Stimulated activated CD4-positive, alpha-beta T cell treated with anti-CD3 and anti-CD28 coated beads, Interleukin-2, amount 100 ng/mL, for 24 hours (primary cell): ENCODE data around the gene RERE.
"Not testable (repeated sequence)": the region's sequence is repeated elsewhere in the genome, so short reads cannot be mapped to it uniquely, and the experiment has no call there.

ENCODE experiments used
- DNase-seq, 2 donors: peaks; one replicate each; pipeline ENCODE4 v3.0.0-alpha.2; 2020

RERE gene

GRCh38 chr1:8796812-8797211, 20.6 kb downstream of the RERE start:
- DNase-seq = no peak

- DNase-seq = no peak
Measured at GRCh38 chr1:8794605-8795004, 22.8 kb downstream of the RERE start.

DNA sequence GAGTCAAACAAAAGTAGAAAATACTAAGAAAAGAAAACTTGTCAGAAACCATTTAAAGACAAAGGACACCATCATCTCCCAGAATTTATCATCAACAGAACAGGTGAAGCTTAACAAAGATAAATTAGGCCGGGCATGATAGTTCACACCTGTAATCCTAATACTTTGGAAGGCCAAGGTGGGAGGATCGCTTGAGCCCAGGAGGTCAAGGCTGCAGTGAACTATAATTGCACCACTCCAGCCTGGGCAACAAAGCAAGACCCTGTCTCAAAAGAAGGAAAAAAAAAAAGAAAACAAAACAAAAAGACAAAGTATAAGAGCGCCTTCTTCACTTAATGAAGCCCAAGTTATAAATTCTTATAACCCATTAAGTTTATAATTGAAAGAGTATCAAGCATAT, 25.6 kb downstream of the RERE start:
- DNase-seq = no peak

DNA sequence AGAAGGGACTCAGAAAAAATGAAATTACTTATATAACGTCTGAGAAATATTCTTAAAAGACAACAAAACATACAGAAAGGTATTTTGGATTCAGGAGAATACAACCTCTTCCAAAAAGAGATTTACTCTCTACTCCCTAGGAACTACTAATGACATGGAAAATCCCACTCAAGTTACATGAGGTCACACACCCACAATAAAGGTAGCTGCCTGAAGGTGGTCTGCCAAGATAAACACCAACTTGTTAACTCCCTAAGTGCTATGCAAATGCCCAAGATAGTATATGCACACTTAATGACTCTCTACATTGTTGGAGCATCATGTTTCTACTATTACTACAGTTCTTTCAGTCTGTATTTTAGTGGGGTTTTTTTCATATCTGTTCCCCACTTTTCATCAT, 26.5 kb downstream of the RERE start:
- DNase-seq = no peak

GRCh38 chr1:8790478-8790877, 27.0 kb downstream of the RERE start:
- DNase-seq = no peak

DNA sequence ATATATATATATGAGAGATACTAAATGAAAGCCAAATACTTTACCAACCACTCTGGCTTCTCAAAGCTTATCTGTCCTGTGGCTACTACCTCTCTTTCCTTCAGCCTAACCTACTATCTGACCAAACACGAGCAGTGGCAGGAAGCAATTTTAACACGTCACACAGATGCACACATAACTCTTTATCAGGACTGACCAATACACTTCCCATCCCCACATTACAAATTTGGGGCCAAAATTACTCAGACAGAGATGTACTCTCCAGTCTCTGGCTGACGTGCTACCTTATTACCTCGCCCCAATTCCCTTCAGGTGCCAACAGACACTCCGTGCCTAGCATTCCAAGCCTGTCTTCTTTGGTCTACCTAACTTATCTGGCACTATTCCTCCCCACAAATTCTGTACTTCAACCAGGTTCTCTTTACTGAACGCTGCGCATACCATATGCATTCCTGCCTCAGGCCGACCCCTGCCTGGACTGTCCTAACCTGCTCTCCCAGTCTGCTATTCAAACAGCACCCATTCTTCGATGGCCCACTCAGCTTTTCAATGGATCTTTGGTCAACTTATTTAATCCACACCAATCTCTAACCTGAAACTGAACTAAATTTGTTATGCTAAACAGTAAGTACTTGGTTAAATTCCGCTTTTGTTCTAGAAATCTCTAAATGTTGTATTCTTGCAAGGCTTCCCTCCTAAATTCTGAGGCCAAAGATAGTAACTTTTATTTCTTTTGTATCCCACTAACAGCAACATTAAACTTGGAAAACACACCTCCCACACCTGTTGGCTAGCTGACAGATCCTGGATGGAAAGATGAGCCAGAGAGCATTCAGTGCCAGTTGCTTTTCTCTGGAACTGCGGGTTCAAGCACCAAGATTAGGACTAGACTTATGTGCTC, 27.9 kb downstream of the RERE start:
- no peak for DNase-seq

DNA sequence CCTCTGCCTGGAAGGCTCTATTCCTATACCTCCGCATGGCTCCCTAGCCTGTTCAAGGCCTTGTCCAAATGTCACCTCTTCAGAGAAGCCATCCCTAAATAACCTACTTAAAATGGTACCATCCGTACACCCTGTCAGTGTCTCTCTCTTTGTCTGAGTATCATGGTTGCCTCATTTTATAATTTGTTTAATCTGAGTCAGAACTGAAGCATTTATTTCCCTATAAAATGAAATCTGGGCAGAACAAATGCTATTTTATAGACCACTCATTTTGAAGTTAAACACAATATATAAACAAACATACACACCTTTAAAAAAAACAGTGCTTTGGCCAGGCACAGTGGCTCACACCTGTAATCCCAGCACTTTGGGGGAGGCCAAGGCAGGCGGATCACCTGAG, 30.2 kb downstream of the RERE start:
- no peak for DNase-seq

DNA sequence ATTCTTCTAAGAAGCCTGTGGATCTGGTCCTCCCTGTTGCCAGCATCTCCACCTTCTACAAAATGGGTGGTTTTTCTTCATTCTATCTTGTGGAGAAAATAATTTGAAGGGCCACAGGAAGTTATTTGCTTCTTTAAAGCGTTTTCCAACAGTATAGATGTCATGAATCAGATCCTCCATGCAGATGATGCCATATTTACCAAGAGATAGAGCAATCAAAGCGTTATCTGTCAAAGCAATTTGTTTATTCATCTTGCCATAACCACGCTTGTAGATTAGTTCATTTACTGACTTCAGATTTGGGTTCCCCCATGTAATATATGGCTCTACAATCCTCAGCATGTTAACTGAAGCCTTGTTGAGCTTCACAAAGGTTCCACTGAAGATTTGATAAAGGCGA, 31.2 kb downstream of the RERE start:
- not testable (repeated sequence) for DNase-seq

GRCh38 chr1:8782955-8783354, 34.5 kb downstream of the RERE start:
- no peak for DNase-seq

DNA sequence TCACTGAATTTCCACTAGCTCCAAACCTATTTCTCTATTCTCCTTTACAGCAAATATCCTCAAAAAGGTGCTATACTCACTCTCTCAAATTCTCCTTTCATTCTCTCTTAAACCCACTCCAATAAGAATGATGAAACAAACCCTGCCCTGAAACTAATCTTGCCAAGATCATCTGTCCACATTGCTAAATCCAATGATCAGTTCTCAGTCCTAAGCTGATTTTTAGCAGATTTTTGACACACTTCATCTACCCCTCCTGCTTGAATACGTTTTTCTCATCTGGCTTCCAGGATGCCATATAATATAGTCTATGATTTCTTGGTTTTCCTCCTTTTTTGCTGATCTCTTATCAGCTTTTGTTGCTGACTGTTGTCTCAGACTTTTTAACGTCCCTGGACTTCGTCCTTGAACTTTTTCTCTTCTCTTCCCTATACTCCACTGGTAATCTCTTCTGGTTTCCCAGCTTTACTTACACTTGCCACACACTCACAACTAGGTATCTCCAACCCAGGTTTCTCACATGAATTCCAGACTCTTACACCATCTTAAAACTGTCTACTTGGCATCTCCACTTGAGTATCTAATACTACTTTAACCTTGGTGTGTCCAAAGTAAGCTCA, 35.3 kb downstream of the RERE start:
- no peak for DNase-seq

DNA sequence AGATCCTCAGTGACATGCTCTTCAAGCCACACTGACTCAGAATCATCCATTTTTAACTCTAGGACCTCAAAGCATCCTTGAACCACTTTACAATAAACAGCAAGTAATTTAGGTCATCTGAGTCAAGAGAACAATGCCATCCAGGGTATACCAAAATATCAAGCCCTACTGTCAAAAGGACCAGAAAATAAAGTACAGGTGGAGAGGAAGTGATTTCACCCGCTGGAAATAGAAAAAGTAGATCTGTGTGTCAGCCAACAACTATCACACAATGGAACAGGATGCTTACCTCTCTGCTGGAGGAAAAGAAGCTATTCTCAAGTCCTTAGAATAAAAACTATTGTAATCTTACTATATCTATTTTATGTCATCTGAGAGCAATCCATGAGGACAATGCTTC, 37.0 kb downstream of the RERE start:
- no peak for DNase-seq

DNA sequence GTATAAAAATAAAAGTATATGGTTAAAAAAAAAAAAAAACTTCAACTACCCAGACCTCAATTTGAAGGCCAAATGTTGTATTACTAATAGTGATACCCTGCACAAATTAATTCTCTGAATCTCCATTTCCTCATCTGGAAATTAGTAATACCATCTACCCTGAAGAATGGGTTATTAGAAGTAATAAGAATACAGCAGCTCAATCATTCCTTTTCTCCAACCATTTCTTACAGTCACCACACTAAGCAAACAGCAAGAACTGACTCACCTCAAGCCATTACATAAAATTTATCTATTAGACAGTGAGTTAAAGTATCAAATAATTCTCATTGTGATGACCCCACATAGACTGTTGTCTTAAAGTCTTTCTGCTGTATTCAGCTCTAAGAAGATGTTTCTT, 39.6 kb downstream of the RERE start:
- DNase-seq = no peak

DNA sequence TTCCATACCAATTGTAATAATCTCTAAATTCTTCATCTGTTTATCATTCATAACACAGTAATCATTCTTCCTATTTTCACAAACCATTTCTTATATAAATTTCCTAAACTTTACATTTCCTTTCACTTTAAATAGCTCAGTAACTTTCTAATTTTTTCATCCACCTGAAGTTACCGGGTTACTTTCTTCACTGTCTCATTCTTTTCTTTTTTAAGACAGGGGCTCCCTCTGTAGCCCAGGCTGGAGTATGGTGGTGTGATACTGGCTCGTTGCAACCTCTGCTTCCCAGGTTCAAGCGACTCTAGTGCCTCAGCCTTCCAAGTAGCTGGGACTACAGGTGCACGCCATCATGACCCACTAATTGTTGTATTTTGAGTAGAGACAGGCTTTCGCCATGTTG, 41.3 kb downstream of the RERE start:
- DNase-seq = no peak

- DNase-seq = no peak
Measured at GRCh38 chr1:8767006-8767405, 50.4 kb downstream of the RERE start.

- DNase-seq = no peak
Measured at GRCh38 chr1:8765198-8765597, 52.2 kb downstream of the RERE start.

DNA sequence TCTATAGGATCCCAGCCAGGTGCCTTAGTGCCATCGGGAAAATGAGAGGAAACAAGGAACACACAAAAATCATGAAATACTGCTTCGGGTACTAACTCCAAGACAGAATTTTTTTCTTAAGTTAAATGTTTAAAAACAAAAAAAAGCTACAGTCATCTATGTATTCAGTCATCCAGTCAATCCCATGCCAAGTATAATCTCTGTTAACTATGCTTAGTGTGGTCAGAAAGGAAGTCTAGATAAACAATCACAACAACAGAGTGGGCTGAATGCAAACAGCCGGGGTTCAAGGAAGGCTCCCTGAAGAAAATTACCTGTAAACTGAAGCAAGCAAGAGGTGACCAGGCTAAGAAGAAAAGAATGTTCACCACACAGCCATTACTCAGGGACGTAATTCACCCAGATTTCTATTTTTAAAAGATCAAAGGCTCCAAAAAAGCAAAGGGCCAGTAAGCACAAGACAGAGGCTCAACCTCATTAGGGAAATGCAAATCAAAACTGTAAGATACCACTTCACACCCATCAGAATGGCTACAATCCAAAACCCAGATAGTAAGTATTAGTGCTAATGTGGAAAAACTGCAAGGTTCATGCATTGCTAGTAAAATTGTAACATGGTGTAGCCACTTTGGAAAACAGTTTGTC, 53.0 kb downstream of the RERE start:
- no peak for DNase-seq

DNA sequence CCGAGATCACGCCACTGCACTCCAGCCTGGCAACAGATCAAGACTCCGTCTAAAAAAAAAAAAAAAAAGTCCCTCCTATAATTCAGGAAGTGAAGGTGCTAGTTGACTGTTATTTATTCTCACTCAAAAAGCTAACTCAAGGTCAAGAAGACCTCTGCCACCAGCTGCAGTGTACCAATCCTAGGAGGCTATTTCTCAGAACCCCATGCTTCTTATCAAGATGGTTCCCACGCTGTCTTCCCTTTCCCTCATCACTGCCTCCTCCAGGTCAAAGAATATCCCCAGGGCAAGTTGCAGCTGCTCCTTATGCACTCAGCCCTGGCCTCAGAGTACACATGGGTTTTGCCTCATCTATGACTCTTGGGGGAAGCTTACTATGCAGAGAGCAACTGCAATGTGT, 53.6 kb downstream of the RERE start:
- DNase-seq = no peak

DNA sequence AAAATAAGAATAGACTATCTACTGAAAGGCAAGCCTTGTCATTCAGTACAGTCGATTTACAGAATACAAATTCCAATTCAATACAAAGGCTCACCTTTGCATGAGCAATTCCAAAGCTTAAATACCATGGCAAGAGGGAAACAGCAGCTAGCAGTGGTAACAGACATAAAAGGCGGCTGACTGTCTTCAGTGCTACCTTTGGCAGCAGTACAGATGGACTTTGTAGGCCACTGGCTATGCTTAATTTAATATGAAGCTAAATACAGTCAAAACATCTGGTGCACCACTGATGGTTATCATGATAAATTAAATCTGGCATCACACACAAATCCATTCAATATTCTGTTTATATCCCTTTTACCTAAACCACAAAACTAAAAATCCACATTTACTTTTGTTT, 62.4 kb downstream of the RERE start:
- DNase-seq = no peak

- DNase-seq = no peak
Measured at GRCh38 chr1:8754247-8754650, 63.2 kb downstream of the RERE start.

GRCh38 chr1:8753736-8754135, 63.7 kb downstream of the RERE start:
- DNase-seq = no peak

GRCh38 chr1:8752921-8753713, 64.3 kb downstream of the RERE start:
- DNase-seq = no peak

DNA sequence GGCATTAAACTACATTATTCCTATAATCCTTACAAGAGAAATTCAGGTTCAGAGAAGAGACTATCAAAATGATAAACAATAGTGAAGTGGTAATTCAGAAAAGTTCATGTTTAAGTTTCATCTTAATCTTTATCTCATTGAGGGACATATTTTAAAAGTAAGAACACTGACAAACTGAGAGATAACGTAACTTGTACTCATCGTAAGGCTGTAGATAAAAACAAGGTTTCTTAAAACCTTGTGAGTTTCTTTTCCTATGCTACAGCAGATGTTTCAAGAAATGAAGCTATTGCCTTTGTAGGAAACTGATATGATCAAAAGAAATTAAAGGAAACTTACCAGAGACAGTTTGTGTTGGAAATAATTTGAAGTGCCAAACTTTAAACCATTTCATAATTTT, 65.0 kb downstream of the RERE start:
- no peak for DNase-seq

DNA sequence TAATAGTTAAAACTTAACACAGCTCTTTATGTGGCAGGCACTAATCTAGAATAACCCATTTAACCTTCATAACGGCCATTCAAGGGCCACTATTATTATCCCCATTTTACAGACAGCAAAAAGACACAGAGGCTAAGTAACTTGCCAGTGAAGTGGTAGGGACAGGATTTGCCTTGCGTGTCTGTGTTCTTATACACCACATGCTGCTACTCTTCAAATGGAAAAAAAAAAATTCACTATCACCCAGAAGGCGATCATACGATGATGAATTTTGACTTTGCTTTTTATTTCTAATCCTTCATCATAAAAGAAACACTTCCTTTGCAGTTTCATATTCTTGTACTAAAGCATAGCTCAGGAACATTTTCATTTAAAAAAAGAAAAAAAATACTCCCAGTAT, 65.5 kb downstream of the RERE start:
- DNase-seq = no peak
